Measurements from ENCODE around the gene CSRP1. TPM values are rescaled to one million over a fixed set of nuclear protein-coding genes. Genes with fewer than 3 reads are reported as not detected.

Gene CSRP1
- total and polyA plus RNA-seq, 2 of the 13 experiments (the other 11 are each of a cell fraction or from before 2014, with no cell fraction given): 17.7 to 68.9 TPM

- TF ChIP-seq FOXO1 (CRISPR knock-in tag; IDR thresholded peaks at IDR 0.05) (peak; percentile 12; the same call in 1 of the 2 replicates), STAT6 (CRISPR knock-in tag; IDR thresholded peaks at IDR 0.05; ENCODE audit: borderline replicate concordance) (no peak), SRSF1 (optimal IDR thresholded peaks at IDR 0.05; ENCODE audit: low read depth, low read length) (no peak), SATB2 (CRISPR knock-in tag; IDR thresholded peaks at IDR 0.05) (no peak), DMAP1 (CRISPR knock-in tag; IDR thresholded peaks at IDR 0.05) (no peak), REXO4 (CRISPR knock-in tag; IDR thresholded peaks at IDR 0.05; ENCODE audit: borderline replicate concordance) (no peak), POLR2G (IDR thresholded peaks at IDR 0.05; ENCODE audit: low read depth, low read length) (no peak), ZNF446 (CRISPR knock-in tag; IDR thresholded peaks at IDR 0.05) (no peak), EEA1 (CRISPR knock-in tag; IDR thresholded peaks at IDR 0.05; ENCODE audit: borderline replicate concordance) (no peak), RXRA (CRISPR knock-in tag; IDR thresholded peaks at IDR 0.05) (no peak; the same call in 1 of the 2 replicates), CAMTA2 (CRISPR knock-in tag; IDR thresholded peaks at IDR 0.05; ENCODE audit: borderline replicate concordance) (no peak), FOXM1 (CRISPR knock-in tag; IDR thresholded peaks at IDR 0.05) (no peak)
- TF ChIP-seq, protein P1, sequence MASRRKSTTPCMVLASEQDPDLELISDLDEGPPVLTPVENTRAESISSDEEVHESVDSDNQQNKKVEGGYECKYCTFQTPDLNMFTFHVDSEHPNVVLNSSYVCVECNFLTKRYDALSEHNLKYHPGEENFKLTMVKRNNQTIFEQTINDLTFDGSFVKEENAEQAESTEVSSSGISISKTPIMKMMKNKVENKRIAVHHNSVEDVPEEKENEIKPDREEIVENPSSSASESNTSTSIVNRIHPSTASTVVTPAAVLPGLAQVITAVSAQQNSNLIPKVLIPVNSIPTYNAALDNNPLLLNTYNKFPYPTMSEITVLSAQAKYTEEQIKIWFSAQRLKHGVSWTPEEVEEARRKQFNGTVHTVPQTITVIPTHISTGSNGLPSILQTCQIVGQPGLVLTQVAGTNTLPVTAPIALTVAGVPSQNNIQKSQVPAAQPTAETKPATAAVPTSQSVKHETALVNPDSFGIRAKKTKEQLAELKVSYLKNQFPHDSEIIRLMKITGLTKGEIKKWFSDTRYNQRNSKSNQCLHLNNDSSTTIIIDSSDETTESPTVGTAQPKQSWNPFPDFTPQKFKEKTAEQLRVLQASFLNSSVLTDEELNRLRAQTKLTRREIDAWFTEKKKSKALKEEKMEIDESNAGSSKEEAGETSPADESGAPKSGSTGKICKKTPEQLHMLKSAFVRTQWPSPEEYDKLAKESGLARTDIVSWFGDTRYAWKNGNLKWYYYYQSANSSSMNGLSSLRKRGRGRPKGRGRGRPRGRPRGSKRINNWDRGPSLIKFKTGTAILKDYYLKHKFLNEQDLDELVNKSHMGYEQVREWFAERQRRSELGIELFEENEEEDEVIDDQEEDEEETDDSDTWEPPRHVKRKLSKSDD (CRISPR knock-in tag; IDR thresholded peaks at IDR 0.05; ENCODE audit: low read depth): no peak
- TF ChIP-seq, protein P2, sequence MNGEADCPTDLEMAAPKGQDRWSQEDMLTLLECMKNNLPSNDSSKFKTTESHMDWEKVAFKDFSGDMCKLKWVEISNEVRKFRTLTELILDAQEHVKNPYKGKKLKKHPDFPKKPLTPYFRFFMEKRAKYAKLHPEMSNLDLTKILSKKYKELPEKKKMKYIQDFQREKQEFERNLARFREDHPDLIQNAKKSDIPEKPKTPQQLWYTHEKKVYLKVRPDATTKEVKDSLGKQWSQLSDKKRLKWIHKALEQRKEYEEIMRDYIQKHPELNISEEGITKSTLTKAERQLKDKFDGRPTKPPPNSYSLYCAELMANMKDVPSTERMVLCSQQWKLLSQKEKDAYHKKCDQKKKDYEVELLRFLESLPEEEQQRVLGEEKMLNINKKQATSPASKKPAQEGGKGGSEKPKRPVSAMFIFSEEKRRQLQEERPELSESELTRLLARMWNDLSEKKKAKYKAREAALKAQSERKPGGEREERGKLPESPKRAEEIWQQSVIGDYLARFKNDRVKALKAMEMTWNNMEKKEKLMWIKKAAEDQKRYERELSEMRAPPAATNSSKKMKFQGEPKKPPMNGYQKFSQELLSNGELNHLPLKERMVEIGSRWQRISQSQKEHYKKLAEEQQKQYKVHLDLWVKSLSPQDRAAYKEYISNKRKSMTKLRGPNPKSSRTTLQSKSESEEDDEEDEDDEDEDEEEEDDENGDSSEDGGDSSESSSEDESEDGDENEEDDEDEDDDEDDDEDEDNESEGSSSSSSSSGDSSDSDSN (CRISPR knock-in tag; IDR thresholded peaks at IDR 0.05): no peak; the same call in 1 of the 2 replicates
- TF ChIP-seq, protein P3, sequence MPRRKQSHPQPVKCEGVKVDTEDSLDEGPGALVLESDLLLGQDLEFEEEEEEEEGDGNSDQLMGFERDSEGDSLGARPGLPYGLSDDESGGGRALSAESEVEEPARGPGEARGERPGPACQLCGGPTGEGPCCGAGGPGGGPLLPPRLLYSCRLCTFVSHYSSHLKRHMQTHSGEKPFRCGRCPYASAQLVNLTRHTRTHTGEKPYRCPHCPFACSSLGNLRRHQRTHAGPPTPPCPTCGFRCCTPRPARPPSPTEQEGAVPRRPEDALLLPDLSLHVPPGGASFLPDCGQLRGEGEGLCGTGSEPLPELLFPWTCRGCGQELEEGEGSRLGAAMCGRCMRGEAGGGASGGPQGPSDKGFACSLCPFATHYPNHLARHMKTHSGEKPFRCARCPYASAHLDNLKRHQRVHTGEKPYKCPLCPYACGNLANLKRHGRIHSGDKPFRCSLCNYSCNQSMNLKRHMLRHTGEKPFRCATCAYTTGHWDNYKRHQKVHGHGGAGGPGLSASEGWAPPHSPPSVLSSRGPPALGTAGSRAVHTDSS (CRISPR knock-in tag; conservative IDR thresholded peaks at IDR 0.05): no peak
- TF ChIP-seq, protein P4, sequence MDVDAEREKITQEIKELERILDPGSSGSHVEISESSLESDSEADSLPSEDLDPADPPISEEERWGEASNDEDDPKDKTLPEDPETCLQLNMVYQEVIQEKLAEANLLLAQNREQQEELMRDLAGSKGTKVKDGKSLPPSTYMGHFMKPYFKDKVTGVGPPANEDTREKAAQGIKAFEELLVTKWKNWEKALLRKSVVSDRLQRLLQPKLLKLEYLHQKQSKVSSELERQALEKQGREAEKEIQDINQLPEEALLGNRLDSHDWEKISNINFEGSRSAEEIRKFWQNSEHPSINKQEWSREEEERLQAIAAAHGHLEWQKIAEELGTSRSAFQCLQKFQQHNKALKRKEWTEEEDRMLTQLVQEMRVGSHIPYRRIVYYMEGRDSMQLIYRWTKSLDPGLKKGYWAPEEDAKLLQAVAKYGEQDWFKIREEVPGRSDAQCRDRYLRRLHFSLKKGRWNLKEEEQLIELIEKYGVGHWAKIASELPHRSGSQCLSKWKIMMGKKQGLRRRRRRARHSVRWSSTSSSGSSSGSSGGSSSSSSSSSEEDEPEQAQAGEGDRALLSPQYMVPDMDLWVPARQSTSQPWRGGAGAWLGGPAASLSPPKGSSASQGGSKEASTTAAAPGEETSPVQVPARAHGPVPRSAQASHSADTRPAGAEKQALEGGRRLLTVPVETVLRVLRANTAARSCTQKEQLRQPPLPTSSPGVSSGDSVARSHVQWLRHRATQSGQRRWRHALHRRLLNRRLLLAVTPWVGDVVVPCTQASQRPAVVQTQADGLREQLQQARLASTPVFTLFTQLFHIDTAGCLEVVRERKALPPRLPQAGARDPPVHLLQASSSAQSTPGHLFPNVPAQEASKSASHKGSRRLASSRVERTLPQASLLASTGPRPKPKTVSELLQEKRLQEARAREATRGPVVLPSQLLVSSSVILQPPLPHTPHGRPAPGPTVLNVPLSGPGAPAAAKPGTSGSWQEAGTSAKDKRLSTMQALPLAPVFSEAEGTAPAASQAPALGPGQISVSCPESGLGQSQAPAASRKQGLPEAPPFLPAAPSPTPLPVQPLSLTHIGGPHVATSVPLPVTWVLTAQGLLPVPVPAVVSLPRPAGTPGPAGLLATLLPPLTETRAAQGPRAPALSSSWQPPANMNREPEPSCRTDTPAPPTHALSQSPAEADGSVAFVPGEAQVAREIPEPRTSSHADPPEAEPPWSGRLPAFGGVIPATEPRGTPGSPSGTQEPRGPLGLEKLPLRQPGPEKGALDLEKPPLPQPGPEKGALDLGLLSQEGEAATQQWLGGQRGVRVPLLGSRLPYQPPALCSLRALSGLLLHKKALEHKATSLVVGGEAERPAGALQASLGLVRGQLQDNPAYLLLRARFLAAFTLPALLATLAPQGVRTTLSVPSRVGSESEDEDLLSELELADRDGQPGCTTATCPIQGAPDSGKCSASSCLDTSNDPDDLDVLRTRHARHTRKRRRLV (CRISPR knock-in tag; IDR thresholded peaks at IDR 0.05): no peak
Measured at GRCh38 chr1:201468501-201468843, 38.5 kb downstream of the CSRP1 start (continued).
